Activated T-cell treated with anti-CD3 and anti-CD28 coated beads for 4 hours (primary cell): Measurements from ENCODE around the gene PICALM.
"Not testable (repeated sequence)": the region's sequence is repeated elsewhere in the genome, so short reads cannot be mapped to it uniquely, and the experiment has no call there.

Experiments
- DNase-seq: peaks from one replicate; pipeline ENCODE4 v3.0.0-alpha.2; 2020

Gene PICALM

GRCh38 chr11:85967457-85967856 lies 101.4 kb downstream of the PICALM start:
- no peak for DNase-seq

- DNase-seq: no peak
Observed at GRCh38 chr11:85965202-85965601, 103.7 kb downstream of the PICALM start.

- DNase-seq: no peak
Observed at GRCh38 chr11:85961930-85962363, 106.9 kb downstream of the PICALM start.

- DNase-seq: no peak
Observed at GRCh38 chr11:85961130-85961529, 107.8 kb downstream of the PICALM start.

- DNase-seq: no peak
Observed at GRCh38 chr11:85960678-85961077, 108.2 kb downstream of the PICALM start.

- no peak for DNase-seq
Observed at GRCh38 chr11:85955531-85955930, 113.4 kb downstream of the PICALM start.

GRCh38 chr11:85953491-85954143 lies 115.3 kb downstream of the PICALM start:
- no peak for DNase-seq

- not testable (repeated sequence) for DNase-seq
Observed at GRCh38 chr11:85952108-85952485, 116.8 kb downstream of the PICALM start.

GRCh38 chr11:85951428-85952107 lies 117.3 kb downstream of the PICALM start:
- DNase-seq: no peak

- no peak for DNase-seq
Observed at GRCh38 chr11:85951049-85951405, 117.9 kb downstream of the PICALM start.

GRCh38 chr11:85950317-85951048 lies 118.4 kb downstream of the PICALM start:
- no peak for DNase-seq

- no peak for DNase-seq
Observed at GRCh38 chr11:85949798-85950197, 119.1 kb downstream of the PICALM start.

- DNase-seq: no peak
Observed at GRCh38 chr11:85948884-85949283, 120.0 kb downstream of the PICALM start.

- no peak for DNase-seq
Observed at GRCh38 chr11:85947431-85948272, 121.2 kb downstream of the PICALM start.

- no peak for DNase-seq
Observed at GRCh38 chr11:85946221-85946620, 122.7 kb downstream of the PICALM start.

GRCh38 chr11:85945788-85946187 lies 123.1 kb downstream of the PICALM start:
- DNase-seq: no peak

- no peak for DNase-seq
Observed at GRCh38 chr11:85945296-85945695, 123.6 kb downstream of the PICALM start.

GRCh38 chr11:85941380-85941973 lies 127.4 kb downstream of the PICALM start:
- no peak for DNase-seq

- no peak for DNase-seq
Observed at GRCh38 chr11:85939099-85940015, 129.5 kb downstream of the PICALM start.

GRCh38 chr11:85937835-85938234 lies 131.0 kb downstream of the PICALM start:
- no peak for DNase-seq

- DNase-seq: no peak
Observed at GRCh38 chr11:85935751-85936150, 133.1 kb downstream of the PICALM start.
